CD4-positive, alpha-beta T cell treated with Interferon gamma for 1 hour (primary cell): ENCODE measurements around the gene LYSMD2.
"Not testable (repeated sequence)": the region's sequence is repeated elsewhere in the genome, so short reads cannot be mapped to it uniquely, and the experiment has no call there.

Source experiments
- DNase-seq: peaks from one replicate; pipeline ENCODE4 v3.0.0-alpha.2; 2020

LYSMD2 gene, protein sequence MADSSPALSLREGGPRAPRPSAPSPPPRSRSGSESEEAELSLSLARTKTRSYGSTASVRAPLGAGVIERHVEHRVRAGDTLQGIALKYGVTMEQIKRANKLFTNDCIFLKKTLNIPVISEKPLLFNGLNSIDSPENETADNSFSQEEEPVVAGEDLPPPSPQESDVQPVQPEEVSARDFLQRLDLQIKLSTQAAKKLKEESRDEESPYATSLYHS

DNA sequence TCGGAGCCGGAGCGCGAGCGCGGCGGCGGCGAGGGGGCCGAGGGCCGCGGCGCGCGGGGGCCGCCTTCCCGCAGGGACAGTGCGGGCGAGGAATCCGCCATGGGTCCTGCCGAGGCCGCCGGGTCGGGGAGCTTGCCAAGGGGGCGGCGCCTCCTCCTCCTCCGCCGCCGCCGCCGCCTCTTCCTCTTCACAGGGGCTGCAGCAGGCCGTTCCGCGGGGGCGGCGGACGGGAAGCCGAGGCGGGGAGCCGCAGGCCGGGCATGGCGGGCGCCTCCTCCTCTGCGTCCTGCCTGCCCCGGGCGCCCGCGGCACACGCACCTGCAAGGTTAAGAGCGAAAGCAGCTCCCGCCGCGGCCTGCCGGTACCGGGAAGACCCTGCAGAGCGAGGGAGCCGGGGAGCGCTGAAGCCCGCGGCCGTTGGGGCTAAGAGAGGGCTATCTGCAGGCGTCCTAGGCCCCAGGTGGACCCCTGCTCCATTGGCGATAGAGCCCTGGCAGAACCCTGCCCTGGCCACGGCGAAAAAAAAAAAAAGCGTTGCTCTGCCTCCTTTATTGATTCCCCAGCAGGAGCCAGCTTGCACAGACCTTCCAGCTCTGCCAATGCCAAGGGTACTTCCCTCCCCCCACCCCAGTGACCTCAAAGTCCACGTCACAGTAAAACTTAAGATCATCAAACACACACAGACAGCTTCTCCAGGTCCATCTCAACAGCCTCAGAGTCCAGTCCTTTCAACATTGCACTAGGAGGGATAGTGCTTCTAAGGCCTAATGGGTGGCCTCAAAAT lies at the start of gene LYSMD2:
Gene LYSMD2, minus strand, starts transcription at position 134 of the 784 bp plus-strand sequence. Its CDS starts 33 bp downstream, at position 101.
- peak; percentile 59 for DNase-seq

GRCh38 chr15:51787130-51787529 lies 49.7 kb upstream of the LYSMD2 start:
- not testable (repeated sequence) for DNase-seq

DNA sequence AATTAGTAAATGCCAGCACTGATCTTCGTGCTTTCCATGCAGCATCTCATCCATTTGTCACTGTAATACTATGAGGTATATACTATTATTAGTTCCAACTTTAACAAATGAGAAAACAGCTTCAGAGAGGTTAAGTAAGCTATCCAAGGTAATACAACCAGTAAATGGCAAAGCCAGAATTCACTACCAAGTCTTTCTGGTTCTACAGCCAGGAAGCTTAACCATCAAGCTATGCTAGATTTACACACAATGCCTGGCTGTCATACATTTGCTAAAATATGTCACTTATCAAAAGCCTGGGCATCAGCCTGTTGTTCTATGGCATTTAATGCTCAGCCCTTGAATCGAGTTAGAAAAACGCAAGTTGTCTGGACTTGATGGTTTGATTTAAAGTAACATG lies 46.5 kb upstream of the LYSMD2 start:
- DNase-seq: no peak

DNA sequence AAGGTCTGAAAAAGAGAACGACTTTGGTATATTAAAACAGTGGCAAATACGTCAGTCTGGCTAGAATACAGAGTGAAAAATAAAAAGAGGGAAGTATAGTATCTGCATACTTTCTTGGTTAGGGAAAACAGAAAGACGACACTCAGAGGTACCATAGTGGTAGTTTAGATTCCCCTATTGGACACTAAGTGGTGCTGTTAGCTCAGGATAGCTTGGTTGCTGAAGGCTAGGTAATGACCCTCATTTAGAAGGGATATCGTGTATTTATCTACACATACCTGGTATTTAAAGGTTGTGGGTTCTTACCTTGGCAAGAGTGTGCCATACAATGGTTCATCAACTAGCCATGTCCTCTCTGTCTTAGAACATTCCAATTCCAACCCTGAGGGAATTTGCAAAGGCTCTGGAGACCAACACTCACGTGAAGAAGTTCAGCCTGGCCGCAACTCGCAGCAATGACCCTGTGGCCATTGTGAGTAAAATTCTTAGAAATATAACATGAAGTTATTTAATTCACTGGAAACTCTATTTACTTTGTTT lies 45.0 kb upstream of the LYSMD2 start:
- no peak for DNase-seq

DNA sequence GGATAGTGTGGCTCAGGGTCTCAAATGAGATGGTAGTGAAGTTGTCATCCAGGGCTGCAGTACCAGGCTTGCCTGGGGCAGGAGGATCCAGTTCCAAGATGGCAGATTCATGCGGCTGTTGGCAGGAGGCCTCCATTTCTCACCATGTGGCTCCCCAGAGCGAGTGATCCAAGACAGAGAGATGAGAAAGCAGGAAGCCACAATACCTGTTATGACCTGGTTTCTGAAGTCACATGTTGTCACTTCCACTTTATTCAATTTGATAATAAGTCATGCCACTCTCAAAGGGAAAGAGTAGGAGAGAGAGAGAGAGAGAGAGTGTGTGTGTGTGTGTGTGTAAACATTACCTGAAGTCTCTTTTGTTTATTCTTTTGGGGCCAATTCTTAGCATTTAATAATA lies 44.1 kb upstream of the LYSMD2 start:
- no peak for DNase-seq

DNA sequence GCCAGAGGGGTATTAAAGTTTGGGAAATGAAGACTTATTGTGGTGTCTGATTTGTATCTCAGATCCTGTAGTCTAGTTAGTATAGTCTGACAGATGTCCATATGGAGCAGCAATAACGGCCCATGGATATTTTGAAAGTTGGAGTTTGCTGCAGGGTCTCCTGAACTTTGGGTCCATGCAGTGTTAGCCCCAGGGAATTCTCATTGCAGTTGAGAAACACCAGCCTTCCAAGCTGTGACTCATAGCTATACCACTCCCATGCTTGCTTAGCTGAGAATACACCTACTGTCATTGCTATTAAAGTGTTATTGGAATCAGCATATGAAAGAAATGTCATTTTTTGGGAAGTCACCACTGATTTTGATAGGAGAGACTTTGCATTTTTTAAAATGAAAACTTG lies 43.2 kb upstream of the LYSMD2 start:
- no peak for DNase-seq

GRCh38 chr15:51776952-51777569 lies 39.6 kb upstream of the LYSMD2 start:
- DNase-seq: peak; percentile 53

GRCh38 chr15:51775967-51776816 lies 38.7 kb upstream of the LYSMD2 start:
- peak; percentile 32 for DNase-seq

DNA sequence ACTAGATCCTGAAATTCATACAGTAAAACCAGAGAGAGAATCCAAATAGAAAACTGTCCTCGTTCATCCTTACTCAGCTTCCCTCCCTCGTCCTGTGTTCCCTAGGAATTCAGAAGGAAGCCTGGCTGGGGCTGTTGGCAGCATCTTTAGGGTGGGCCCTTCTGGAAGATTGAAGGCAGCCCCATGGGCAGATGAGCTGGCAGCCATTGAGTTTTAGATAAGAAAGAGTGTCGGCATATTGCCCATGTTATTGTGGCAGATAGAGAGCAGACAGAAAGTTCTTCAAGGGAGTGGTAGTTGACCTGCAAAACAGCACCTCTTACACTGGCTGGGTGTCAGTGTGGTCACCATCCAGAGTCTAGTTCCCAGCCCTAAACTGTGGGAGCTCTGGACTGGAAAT lies 37.5 kb upstream of the LYSMD2 start:
- no peak for DNase-seq

GRCh38 chr15:51771773-51772172 lies 34.3 kb upstream of the LYSMD2 start:
- DNase-seq: no peak

- DNase-seq: no peak
These were observed 33.4 kb upstream of the LYSMD2 start for GRCh38 chr15:51770902-51771301.

- DNase-seq: peak; percentile 7
These were observed 30.6 kb upstream of the LYSMD2 start for GRCh38 chr15:51768018-51768417.

DNA sequence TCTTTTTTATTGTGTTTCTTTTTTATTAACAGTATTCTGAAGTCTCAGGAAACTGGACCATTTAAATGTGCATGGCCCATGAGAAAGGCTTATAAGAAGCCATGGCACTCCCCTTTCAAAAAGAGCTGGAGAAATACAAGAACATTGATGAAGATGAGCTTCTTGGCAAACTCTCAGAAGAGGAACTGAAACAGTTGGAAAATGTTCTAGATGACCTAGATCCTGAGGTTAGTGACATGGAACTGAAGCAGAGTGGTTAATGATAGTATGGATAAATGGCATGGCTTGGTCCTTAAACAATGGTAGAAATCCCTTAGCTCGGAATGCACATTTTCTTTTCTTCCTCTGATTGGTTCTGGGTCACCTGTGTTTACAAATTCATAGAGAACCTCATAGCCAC lies 28.9 kb upstream of the LYSMD2 start:
- no peak for DNase-seq

DNA sequence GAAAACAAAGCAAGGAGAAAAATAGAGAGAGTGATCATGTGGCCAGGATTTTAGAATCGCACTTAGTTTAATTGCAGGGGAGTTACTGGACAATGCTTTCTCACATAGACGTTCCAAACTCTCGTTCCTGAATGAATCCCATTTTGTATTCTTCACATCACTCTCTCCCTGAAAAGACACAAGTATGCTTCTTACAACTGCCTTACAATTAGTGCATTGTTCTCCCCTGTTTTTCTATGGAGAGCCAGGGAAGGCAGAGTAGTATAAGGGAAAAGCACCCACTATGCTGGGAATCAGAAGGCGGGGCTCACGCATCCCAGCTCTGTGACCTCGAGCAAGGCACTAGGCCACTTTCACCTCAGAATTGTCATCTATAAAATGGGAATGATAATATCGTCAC lies 28.3 kb upstream of the LYSMD2 start:
- no peak for DNase-seq

- no peak for DNase-seq
These were observed 23.4 kb upstream of the LYSMD2 start for GRCh38 chr15:51760805-51761204.

GRCh38 chr15:51759557-51760070 lies 22.2 kb upstream of the LYSMD2 start:
- no peak for DNase-seq

- DNase-seq: no peak
These were observed 21.2 kb upstream of the LYSMD2 start for GRCh38 chr15:51758645-51759044.

GRCh38 chr15:51757450-51757849 lies 20.0 kb upstream of the LYSMD2 start:
- DNase-seq: no peak

DNA sequence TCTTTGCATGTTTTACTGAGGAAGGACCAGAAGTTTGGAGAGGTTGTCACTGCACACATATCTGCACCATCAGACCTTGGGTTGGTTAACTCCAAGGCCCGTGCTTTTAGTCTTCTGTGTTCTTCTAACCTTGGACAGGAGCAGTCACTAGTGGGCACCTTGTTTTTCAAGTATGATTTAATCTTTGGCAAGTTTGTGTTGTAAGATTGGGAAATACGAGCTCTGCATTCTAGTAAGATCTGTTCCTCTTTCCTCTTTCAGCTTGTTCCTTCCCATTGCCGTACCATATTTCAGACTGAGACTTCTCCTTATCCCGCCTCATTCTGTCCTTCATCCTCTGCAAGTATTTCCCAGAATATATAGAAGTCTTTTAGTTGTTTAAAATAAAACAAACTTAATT lies 19.0 kb upstream of the LYSMD2 start:
- no peak for DNase-seq

GRCh38 chr15:51755790-51756189 lies 18.3 kb upstream of the LYSMD2 start:
- no peak for DNase-seq

DNA sequence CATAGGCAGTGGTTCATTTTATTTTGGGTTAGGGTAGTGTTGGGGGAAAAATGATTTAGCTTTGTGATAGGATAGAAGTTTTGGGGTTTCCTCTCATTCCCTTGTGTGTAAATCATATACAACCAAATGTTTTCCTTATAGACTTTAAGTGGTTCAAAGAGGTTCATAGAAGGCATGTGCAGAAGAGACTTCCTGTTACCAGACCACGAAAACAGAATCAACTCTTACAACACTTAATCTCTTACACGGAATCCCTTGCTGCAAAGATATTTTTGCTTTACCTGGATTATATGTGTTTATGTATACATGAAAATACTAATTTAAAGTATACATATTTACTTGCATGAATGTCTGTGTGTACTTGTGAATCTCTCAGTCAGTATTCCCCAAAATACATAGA lies 16.8 kb upstream of the LYSMD2 start:
- DNase-seq: no peak

GRCh38 chr15:51752888-51753287 lies 15.4 kb upstream of the LYSMD2 start:
- no peak for DNase-seq
